K562 (cell line): ENCODE results near the gene RIPPLY3.

Experiments used
- AFF4 ChIP-seq: sonication (generic); formaldehyde crosslinking; IDR thresholded peaks from 2 replicates; pipeline ENCODE4 v1.8.0; 2023; ENCODE audit warnings: mild to moderate bottlenecking, missing genetic modification reagents
- CBX2 ChIP-seq: fragments of 200-600 bp; sonication (generic); IDR thresholded peaks from one replicate; pipeline ENCODE4 v1.6.1; 2012; ENCODE audit warnings: mild to moderate bottlenecking, low read length, inconsistent platforms; ENCODE audit not compliant: insufficient read depth, poor library complexity, severe bottlenecking
- CTCF ChIP-seq, 3 experiments: IDR thresholded peaks in 2 of 3; conservative IDR thresholded peaks in 1 of 3; 2 replicates each; pipeline ENCODE4 v1.5.1; 2011 to 2012; ENCODE audit warnings: low read length in 3 of 3, mild to moderate bottlenecking in 3 of 3, control low read depth in 2 of 3, improper control_type of control experiment in 1 of 3, inconsistent platforms in 1 of 3, low read depth in 1 of 3, mixed read lengths in 1 of 3, moderate library complexity in 1 of 3; ENCODE audit not compliant: insufficient read depth in 2 of 3
- DEAF1 ChIP-seq: fragments of 450-650 bp; formaldehyde crosslinking; IDR thresholded peaks from 2 replicates; pipeline ENCODE4 v1.4.0; 2020; ENCODE audit warnings: mild to moderate bottlenecking, moderate library complexity
- EHMT2 ChIP-seq: fragments of 450-650 bp; IDR thresholded peaks from 2 replicates; pipeline ENCODE4 v1.6.1; 2018; ENCODE audit warnings: antibody characterized with exemption
- ELF1 ChIP-seq: fragments of 200-800 bp; sonication (Bioruptor generic); IDR thresholded peaks from 2 replicates; pipeline ENCODE4 v1.6.1; 2016; ENCODE audit warnings: missing genetic modification characterization, missing compliant biosample characterization
- FOXJ3 ChIP-seq: sonication (generic); formaldehyde crosslinking; IDR thresholded peaks from 2 replicates; pipeline ENCODE4 v1.4.0; 2020; ENCODE audit warnings: mild to moderate bottlenecking, missing genetic modification reagents
- HNRNPL ChIP-seq: fragments of 200-400 bp; formaldehyde crosslinking; IDR thresholded peaks from 2 replicates; pipeline ENCODE4 v1.6.1; 2017; ENCODE audit warnings: low read depth, mild to moderate bottlenecking, low read length
- NR3C1 ChIP-seq: sonication (generic); formaldehyde crosslinking; IDR thresholded peaks from 2 replicates; pipeline ENCODE4 v1.8.1; 2022; ENCODE audit warnings: missing genetic modification reagents
- NRF1 ChIP-seq, 2 experiments: fragments of 450-650 bp; IDR thresholded peaks in 1 of 2; conservative IDR thresholded peaks in 1 of 2; 2 replicates each; pipeline ENCODE4 v1.6.1; 2014; ENCODE audit warnings: mild to moderate bottlenecking in 2 of 2
- SMC3 ChIP-seq: conservative IDR thresholded peaks from 2 replicates; pipeline ENCODE4 v1.6.1; 2011; ENCODE audit warnings: low read depth, low read length, improper control_type of control experiment; ENCODE audit not compliant: insufficient read depth
- ZBTB11 ChIP-seq, 3 experiments: fragments of 200-800 bp in 1 of 3; fragments of 250-450 bp in 1 of 3; fragments of 450-650 bp in 1 of 3; sonication (Bioruptor Pico) in 1 of 3; sonication (Bioruptor generic) in 1 of 3; formaldehyde crosslinking in 1 of 3; IDR thresholded peaks; 2 replicates each; pipeline versions ENCODE4 v1.6.1 to v1.8.0; 2016 to 2022; ENCODE audit warnings: mild to moderate bottlenecking in 2 of 3, missing genetic modification characterization in 2 of 3, missing compliant biosample characterization in 1 of 3, moderate library complexity in 1 of 3
- ZNF232 ChIP-seq: sonication (generic); formaldehyde crosslinking; IDR thresholded peaks from 2 replicates; pipeline ENCODE4 v1.8.0; 2022; ENCODE audit warnings: mild to moderate bottlenecking, missing genetic modification reagents

- no peak for TF ChIP-seq CBX2
- no peak for TF ChIP-seq CTCF (IDR thresholded peaks at IDR 0.05 in 2 of 3, conservative IDR thresholded peaks at IDR 0.05 in 1 of 3; ENCODE audit: insufficient read depth in 2 of 3, low read depth in 1 of 3, low read length in 3 of 3)
- TF ChIP-seq ZBTB11 (CRISPR knock-in tag; IDR thresholded peaks at IDR 0.05) = no peak
- peak; percentile 32; the same call in 1 of the 2 replicates for TF ChIP-seq HNRNPL
- TF ChIP-seq ZNF232 (CRISPR knock-in tag) = no peak
- TF ChIP-seq SMC3 = no peak
- TF ChIP-seq AFF4 (CRISPR knock-in tag) = no peak
- TF ChIP-seq NRF1 (conservative IDR thresholded peaks at IDR 0.05 in 1 of 2, IDR thresholded peaks at IDR 0.05 in 1 of 2) = no peak
- no peak; the same call in none of the 2 replicates for TF ChIP-seq NR3C1
- no peak for TF ChIP-seq DEAF1 (CRISPR knock-in tag)
- TF ChIP-seq ELF1 (tag) = no peak
- no peak for TF ChIP-seq EHMT2
- no peak for TF ChIP-seq FOXJ3 (CRISPR knock-in tag)
Measured at GRCh38 chr21:36990508-36991205, 15.8 kb upstream of the RIPPLY3 start.
